NCI-H1694 (cell line): ENCODE results near the gene EPYC.
A peak's percentile ranks its signal among the peaks of the same experiment; 100 is the strongest.
"Not testable (repeated sequence)": the region's sequence is repeated elsewhere in the genome, so short reads cannot be mapped to it uniquely, and the experiment has no call there.

Source experiments
- DNase-seq: peaks from one replicate; lab custom pipeline; 2025; lab: John Stamatoyannopoulos, UW

Gene EPYC

DNA sequence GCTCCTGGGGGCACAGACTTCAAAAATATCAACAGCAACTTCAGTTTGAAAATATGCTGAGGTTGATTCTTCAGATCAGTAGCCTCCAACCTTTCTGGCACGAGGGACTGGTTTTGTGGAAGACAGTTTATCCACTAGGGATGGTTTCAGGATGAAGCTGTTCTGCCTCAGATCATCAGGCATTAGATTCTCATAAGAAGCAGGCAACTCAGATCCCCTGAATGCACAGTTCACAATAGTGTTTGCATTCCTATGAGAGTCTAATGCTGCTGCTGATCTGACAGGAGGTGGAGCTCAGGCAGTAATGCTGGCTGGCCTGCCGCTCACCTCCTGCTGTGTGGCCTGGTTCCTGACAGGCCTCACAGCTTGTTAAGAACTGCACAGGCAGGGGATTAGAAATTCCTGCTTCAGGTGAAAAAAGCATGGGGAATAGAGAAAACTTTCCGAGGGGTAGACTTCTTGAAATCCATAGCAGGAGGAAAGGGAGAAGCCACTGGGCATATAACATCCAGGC lies 12.8 kb downstream of the EPYC start:
- DNase-seq, result no peak

DNA sequence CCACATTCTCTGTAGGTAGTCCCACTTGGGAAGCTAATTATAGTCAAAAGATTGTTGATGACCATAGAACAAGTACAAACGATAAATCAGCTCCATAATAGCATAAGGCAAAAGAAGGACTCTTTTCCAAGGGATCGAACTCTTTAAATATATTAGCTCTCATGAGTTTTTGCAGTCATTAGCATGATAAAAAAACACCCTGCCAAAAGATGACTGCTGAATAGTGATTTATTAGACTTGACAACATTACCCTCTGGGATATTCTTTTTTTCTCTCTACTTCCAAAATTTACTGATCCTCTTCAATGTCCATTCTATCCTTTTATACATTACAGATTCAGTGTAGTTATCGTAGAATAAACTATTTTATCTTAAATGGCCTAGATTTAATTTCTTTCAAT lies 14.2 kb downstream of the EPYC start:
- no peak for DNase-seq

GRCh38 chr12:90989686-90990111 lies 15.1 kb downstream of the EPYC start:
- no peak for DNase-seq

GRCh38 chr12:90987520-90987919 lies 17.3 kb downstream of the EPYC start:
- DNase-seq, result no peak

DNA sequence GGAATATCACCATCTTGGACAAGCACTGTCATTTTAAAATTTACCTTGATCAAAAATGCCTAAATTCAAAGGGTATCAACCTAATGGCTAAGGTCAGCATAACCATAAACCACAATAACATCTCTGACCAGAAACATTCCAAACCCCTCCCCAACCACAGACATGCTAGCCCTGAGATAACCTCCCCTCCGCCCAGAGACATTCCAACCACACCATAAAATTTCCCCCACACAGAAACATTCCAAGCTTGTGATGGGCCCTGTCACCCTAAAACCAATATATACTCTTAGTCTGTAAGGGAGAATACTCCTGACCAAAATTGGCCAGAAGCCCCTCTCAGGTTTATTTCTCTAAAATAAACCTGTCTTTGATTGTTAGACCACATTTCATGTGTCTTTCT lies 17.7 kb downstream of the EPYC start:
- no peak for DNase-seq

- not testable (repeated sequence) for DNase-seq
These were observed 19.4 kb downstream of the EPYC start for GRCh38 chr12:90985331-90985730.

DNA sequence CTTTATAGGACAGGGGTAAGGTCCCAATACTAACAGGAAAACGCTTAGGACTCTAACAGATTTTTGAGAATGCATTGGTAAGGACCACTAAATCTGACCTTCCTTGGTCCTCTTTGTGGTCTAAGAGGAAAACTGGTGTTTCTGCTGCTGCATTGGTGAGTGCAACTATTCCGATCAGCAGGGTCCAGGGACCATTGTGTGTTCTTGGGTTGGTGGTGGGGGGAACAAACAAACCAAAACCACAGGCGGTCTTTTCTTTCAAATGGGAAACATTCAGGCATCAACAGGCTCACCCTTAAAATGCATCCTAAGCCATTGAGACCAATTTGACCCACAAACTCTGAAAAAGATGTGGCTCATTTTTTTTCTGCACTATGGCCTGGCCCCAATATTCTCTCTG lies 20.7 kb downstream of the EPYC start:
- DNase-seq, result no peak

GRCh38 chr12:90982170-90982569 lies 22.6 kb downstream of the EPYC start:
- DNase-seq, result no peak

- DNase-seq, result no peak
These were observed 24.8 kb downstream of the EPYC start for GRCh38 chr12:90979951-90980350.

DNA sequence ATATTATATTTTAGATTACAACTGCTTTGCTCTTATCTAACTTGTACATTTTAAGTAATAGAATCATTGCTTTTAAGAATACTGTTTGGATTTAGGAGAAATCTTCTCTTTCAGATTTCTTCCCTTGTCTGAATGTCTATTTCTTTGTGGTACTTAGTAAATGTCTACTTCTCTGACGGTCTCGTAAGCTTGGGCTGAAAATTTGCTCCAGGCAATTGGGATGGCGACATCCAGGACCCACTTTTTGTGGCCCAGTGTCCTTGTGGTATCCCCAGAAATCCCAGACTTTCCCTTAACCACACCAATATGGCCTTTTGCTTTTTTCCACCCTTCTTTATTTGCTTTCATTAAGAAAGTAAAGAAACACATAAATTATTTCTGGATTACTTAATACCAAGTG lies 25.8 kb downstream of the EPYC start:
- DNase-seq, result no peak

DNA sequence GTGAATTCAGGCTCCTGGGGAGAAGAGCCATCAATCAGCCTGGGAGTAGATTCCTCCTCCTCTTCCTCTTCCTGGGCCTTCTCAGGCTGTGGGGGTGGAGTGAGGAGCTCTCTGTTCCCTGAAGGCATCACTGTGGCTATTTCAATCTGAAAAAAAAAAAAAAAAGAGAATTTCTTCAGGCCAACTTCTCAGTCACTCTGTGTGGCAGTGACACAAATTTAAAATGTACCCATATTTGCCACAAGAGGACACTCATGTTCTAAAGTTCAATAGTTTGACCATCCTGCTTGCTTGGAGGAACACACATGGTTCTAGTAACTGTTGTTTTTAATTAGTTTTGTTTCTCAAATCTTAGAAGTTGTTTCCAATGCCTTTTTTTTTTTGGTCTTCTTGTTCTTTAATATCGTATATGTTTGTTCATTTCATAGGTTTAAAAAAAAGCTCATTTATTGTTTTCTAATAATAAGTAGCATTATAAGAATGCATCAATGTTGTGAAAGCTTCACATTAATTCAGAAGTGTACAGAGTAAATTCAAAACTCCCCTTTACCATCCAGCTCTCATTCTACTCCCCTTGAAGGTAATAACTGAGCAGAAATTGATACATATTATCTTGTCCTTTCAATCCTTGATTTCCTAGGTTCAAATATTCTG lies 26.5 kb downstream of the EPYC start:
- DNase-seq, result peak; percentile 32

DNA sequence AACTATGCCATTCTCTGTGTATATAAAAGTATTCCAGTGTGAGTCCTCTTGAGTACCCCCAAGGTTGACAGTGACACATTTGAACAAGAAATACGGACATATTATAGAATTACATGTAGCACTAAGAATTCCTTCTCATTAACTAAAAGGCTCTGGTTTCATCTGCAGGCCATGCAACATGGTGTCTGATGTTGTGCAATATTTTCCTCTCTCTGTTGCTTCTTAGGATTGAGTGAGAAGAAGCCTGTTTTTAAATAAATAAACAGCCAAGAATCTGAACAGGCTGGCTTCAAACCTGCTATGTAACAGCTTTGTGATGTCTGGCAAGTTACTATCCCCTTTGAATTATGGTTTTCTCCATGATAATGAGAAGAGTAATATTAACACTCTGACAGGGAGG lies 27.5 kb downstream of the EPYC start:
- no peak for DNase-seq

DNA sequence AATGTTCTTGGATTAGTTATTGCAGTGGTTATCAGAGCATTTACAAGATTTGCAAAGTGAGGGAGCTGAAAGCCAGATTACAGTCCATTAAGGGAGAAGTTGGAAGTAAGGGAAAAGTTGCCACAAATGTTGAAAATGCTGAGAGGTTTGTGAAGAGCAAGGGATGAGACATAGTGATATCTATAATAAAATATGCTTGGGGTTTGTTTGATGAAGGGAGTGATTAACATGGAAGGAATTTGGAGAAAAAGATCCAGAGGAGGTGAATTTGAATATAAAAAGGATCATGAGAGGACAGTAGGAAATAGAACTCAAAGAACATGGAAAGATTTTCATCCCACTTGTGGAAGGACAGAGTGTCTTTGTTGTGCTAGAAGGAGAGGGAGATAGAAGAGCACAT lies 30.5 kb downstream of the EPYC start:
- no peak for DNase-seq

DNA sequence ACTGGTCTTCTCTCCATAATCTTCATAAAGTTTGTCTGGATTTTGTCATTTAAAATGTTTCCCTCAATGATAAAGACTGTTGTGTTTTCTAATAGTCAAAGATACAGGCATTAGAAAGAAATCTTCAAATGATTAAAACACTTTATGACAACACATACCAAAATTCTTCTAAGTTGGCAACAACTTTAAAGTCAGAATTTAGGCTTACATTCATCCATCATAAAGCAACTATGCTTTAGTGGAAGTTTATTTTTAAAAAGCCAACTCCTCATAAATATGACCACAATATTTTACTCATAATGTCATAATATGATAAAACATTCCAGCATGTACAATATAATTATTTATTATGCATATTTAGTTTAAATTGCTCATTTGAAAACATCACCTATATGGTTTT lies 32.5 kb downstream of the EPYC start:
- no peak for DNase-seq

DNA sequence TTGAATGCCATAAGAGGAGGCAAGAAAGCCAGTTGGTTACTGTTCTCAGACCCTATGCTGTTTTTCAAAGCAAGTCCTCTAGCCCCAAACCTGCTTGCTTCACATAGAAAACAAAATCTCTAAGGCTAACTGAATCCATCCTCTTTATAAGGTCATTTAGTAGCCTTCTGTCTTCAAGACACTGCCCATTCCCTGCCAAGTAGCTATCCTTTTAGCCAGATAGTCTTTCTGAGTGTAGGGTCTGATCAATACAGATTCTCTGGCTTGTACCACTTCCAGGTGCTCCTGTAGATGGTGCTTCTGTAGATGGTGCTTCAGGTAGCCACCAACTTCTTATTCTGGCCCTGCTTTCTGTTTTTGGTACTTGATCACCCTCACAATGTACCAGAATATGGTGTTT lies 33.9 kb downstream of the EPYC start:
- DNase-seq, result no peak

- no peak for DNase-seq
These were observed 34.3 kb downstream of the EPYC start for GRCh38 chr12:90970471-90970870.

DNA sequence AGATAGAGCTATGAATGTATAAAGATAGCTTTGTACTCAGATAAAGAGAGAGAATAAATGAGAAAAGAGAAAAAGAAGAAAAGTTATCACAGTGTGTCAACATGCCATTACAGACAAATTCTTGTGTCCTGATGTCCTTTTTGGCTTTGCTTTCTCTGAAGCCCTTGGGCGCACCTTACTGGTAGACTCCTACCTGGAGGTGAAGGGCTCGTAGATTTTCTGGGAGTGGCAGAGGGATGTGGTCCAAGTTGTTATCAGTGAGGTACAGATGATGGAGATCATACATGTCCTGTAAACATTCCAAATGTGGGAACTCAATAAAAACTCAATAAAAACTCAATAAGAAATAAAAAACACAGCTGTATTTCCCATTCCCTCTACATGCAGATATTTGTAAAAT lies 34.9 kb downstream of the EPYC start:
- no peak for DNase-seq

DNA sequence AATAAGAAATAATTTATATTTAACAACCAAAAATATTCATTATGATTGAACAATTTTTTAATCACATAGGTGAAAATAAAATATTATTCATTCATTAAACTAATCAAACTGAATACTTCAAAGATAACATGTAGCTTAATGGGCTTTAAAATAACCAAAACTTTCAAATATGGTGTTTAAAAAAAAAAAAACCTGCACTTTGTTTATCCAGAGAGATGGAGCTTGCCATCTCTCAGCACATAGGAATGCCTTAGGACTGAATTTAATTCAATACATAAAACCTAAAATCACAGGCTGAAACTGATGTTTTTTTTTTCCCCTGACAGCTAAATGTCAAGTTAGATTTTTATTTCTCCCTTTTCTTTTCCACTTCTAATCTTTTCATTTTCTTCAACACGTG lies 35.4 kb downstream of the EPYC start:
- DNase-seq, result no peak

GRCh38 chr12:90965204-90965603 lies 39.6 kb downstream of the EPYC start:
- DNase-seq, result no peak

DNA sequence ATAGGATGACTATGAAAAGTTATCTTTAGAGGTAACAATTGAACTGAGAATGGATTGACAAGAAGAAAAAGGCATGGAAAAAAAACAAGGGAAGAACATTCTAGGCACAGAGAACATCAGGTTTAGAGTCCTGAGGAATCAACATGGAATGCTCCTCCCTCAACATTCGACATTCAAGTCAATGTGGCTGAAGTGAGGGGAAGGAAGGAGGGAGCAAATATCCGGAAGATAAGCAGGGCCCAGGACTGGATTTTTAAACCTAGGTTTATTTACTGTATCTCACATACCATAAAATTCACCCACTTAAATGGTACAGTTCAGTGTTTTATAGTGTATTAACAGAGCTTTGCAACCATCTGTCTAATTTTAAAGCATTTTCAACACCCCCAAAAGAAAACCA lies 40.2 kb downstream of the EPYC start:
- DNase-seq, result no peak

DNA sequence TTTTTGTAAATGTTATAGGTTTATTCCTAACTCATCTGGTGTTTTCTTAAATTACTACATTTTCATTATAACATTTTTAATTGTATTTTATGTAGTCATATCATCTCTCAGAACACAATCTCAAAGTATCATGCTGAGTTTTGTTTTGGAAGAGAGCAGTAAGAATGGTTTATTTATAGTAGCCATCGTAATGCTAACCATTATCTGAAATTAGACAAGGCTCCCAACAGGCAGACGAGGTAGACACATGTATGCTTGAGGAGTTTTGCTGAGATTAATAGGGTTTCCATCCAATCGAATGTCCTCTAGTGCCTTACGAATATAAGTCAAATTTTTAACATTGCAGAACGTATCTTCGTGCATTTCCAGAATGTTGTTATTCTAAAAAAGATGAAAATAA lies 40.8 kb downstream of the EPYC start:
- DNase-seq, result no peak

- DNase-seq, result no peak
These were observed 43.6 kb downstream of the EPYC start for GRCh38 chr12:90961154-90961553.

DNA sequence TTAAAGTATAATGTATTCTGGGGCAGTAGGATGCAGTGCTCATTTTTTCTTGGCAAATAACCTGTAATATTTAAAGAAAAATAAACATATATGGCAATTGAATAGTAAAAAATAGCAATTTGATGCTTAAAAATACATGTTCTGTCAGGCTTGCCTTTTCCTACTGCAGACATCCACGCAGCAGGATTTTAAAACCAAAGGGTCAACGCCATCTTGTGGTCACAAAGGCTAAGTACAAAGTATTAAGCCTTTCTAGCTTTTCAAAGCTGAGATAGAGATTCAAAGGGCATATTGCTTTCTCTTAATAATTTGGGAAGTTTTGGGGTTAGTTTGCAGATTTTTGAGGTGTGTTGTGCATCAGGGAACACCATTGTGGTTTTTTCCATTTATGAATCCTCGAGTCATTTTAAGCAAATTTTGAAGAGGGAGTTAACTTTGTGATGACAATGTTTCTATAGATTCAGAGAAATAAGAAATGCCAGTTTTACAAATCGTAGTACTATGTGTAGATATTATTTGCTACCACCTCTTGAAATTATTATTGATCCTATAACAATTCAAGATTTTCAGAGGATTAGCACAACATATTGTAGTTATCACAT lies 45.1 kb downstream of the EPYC start:
- peak; percentile 51 for DNase-seq

GRCh38 chr12:90959032-90959431 lies 45.7 kb downstream of the EPYC start:
- DNase-seq, result no peak
